ENCODE measurements around the gene PRKN. TPM values are rescaled to one million over a fixed set of nuclear protein-coding genes. Genes with fewer than 3 reads are reported as not detected.

Gene PRKN
- total RNA-seq, 4 donors from 2014 or later = 5.2 to 121 (median 6.9) TPM

DNA sequence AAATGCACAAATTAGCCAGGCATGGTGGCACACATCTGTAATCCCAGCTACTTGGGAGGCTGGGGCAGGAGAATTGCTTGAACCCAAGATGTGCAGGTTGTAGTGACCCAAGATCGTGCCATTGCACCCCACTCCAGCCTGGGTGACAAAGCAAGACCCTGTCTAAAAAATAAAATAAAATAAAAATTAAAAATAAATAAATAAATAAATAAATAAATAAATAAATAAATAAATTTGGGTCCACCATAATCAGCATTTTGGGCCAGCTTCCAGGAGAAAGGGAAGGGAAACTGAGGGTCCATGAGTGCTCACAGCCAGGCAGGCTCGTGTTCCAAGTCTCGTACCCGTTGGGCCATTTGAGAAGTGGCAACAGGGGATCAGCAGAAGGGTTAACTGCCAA is 1322.1 kb downstream of the PRKN start:
- DNase-seq = no peak
- intact Hi-C loops (cut with DNase I) = no loop called here
- H3K27me3 ChIP-seq = no peaks in the 10 kb centered on the region
- H3K4me1 ChIP-seq = no peaks in the 10 kb centered on the region
- no peak overlapping the region for H3K4me3 ChIP-seq (replicated peaks in 1 of 3)
- WGBS, 2 donors = 92 to 94% methylated on average over 4 of the region's 4 CpGs
- H3K36me3 ChIP-seq = no peaks in the 10 kb centered on the region
- no peak overlapping the region for H3K27ac ChIP-seq
- no peaks in the 10 kb centered on the region for H3K9me3 ChIP-seq
- no peak for TF ChIP-seq POLR2A (IDR thresholded peaks at IDR 0.05)
- TF ChIP-seq, protein P1, sequence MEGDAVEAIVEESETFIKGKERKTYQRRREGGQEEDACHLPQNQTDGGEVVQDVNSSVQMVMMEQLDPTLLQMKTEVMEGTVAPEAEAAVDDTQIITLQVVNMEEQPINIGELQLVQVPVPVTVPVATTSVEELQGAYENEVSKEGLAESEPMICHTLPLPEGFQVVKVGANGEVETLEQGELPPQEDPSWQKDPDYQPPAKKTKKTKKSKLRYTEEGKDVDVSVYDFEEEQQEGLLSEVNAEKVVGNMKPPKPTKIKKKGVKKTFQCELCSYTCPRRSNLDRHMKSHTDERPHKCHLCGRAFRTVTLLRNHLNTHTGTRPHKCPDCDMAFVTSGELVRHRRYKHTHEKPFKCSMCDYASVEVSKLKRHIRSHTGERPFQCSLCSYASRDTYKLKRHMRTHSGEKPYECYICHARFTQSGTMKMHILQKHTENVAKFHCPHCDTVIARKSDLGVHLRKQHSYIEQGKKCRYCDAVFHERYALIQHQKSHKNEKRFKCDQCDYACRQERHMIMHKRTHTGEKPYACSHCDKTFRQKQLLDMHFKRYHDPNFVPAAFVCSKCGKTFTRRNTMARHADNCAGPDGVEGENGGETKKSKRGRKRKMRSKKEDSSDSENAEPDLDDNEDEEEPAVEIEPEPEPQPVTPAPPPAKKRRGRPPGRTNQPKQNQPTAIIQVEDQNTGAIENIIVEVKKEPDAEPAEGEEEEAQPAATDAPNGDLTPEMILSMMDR (IDR thresholded peaks at IDR 0.05) = no peak

- no peaks in the 10 kb centered on the region for H3K27me3 ChIP-seq
- WGBS, 2 donors = 77 to 95% methylated on average over 1 of the region's 1 CpG
- intact Hi-C loops (cut with DNase I) = no loop called here
Observed at GRCh38 chr6:161403717-161404116, 1323.8 kb downstream of the PRKN start.

DNA sequence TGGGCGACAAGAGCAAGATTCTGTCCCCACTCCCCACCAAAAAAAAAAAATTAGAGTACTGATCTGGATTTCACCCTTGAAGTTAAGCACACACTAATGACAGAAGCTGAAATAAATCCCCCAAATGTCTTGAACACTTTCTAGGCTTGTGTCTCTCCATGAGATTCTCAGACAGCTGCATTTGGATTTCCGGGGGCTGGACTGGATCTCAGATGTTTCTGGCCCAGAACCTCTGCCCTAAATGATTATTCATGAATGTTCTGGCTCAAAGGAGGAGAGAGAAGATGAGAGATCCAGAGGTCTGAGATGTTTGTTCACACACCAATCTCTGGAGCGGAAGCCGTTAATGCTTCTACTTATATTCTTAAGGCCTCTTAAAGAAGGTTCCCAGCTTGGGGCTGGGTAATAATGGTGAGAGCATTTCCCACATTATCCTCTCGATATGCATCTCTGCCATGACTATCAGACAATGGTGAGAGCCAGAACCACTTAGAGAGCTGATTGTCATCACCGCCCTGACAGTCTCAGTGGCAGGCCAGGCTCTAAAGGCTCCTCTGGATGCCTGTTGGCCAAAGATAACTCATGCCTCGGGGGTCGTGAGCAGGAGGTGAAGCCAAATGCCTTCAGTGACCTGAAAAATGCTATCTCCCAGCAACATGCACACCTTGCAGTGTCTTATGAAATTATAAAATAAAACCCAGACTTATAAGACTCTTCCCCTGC is 1325.8 kb downstream of the PRKN start:
- Histone ChIP-seq H3K27ac (no peak overlapping the region), H3K4me3 (replicated peaks in 1 of 3) (no peak overlapping the region), H3K9me3 (no peaks in the 10 kb centered on the region), H3K27me3 (no peaks in the 10 kb centered on the region), H3K36me3 (no peaks in the 10 kb centered on the region), H3K4me1 (no peaks in the 10 kb centered on the region)
- TF ChIP-seq, protein P1 (IDR thresholded peaks at IDR 0.05) = no peak
- TF ChIP-seq POLR2A (IDR thresholded peaks at IDR 0.05) = no peak
- DNase-seq = no peak
- 56 to 60% methylated on average over 8 of the region's 8 CpGs for WGBS, 2 donors
- intact Hi-C loops (cut with DNase I) = no loop called here

More at GRCh38 chr6:161403717-161404116, 1323.8 kb downstream of the PRKN start:
- TF ChIP-seq, protein P1 (IDR thresholded peaks at IDR 0.05) = no peak
- no peak for TF ChIP-seq POLR2A (IDR thresholded peaks at IDR 0.05)
- no peak overlapping the region for H3K27ac ChIP-seq
- H3K4me1 ChIP-seq = no peaks in the 10 kb centered on the region
- DNase-seq = no peak
- H3K9me3 ChIP-seq = no peaks in the 10 kb centered on the region
- H3K4me3 ChIP-seq (replicated peaks in 1 of 3) = no peak overlapping the region
- no peaks in the 10 kb centered on the region for H3K36me3 ChIP-seq

- H3K27ac ChIP-seq = no peak overlapping the region
- H3K4me1 ChIP-seq = no peaks in the 10 kb centered on the region
- no peaks in the 10 kb centered on the region for H3K27me3 ChIP-seq
- H3K4me3 ChIP-seq (replicated peaks in 1 of 3) = no peak overlapping the region
- no peak for DNase-seq
- 88% methylated on average over 5 of the region's 5 CpGs for WGBS, 2 donors
- H3K36me3 ChIP-seq = no peaks in the 10 kb centered on the region
- no peaks in the 10 kb centered on the region for H3K9me3 ChIP-seq
- TF ChIP-seq, protein P1 (IDR thresholded peaks at IDR 0.05) = no peak
- no peak for TF ChIP-seq POLR2A (IDR thresholded peaks at IDR 0.05)
- intact Hi-C loops (cut with DNase I) = no loop called here
Observed at GRCh38 chr6:161400671-161401070, 1326.9 kb downstream of the PRKN start.

DNA sequence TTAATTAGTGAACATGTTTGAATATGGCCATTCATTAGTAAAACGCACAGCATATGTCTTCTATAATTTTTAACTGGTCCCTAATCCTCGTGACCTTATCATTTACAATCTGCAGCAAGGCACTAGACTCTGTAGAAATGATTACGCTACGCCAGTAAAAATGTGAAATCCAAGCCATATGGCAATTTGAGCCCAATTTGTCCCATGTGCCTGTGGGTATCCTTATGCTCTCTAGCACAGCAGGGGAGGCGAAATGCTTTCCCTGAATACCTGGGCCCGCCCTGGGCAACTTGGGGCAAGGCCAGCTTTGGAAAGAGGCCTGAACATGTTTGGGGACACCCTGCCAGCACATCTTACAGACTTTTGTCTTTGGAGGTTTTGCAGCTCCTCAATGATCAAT is 1331.0 kb downstream of the PRKN start:
- intact Hi-C loops (cut with DNase I) = no loop called here
- no peak for TF ChIP-seq POLR2A (IDR thresholded peaks at IDR 0.05)
- TF ChIP-seq, protein P1 (IDR thresholded peaks at IDR 0.05) = no peak
- Histone ChIP-seq H3K36me3 (no peaks in the 10 kb centered on the region), H3K27ac (no peak overlapping the region), H3K27me3 (no peaks in the 10 kb centered on the region), H3K9me3 (no peaks in the 10 kb centered on the region), H3K4me3 (replicated peaks in 1 of 3) (no peak overlapping the region), H3K4me1 (no peaks in the 10 kb centered on the region)
- 93 to 97% methylated on average over 6 of the region's 6 CpGs for WGBS, 2 donors
- DNase-seq = no peak

Measured in thyroid gland (tissue), 4 donors.